Liver (tissue), 9 donors: ENCODE data around the gene OR2L3. TPM values are rescaled to one million over a fixed set of nuclear protein-coding genes. Genes with fewer than 3 reads are reported as not detected.

Experiments used
- DNase-seq: peaks from one replicate; pipeline ENCODE4 v3.0.0-alpha.2; 2017; ENCODE audit warnings: low spot score
- H3K27ac ChIP-seq, 2 donors: one replicate each; pipeline ENCODE4 v1.7.0; 2013; ENCODE audit warnings: inconsistent platforms in 2 of 2, low read length in 2 of 2, control low read depth in 1 of 2, low read depth in 1 of 2, mild to moderate bottlenecking in 1 of 2
- H3K27me3 ChIP-seq, 4 donors: one replicate each; pipeline versions ENCODE4 v1.6.1 to v1.7.0; 2013; ENCODE audit warnings: low read length in 3 of 4, inconsistent platforms in 1 of 4, mild to moderate bottlenecking in 1 of 4, moderate library complexity in 1 of 4; ENCODE audit not compliant: control insufficient read depth in 4 of 4, insufficient read depth in 4 of 4
- H3K36me3 ChIP-seq, 4 donors: one replicate each; pipeline versions ENCODE4 v1.6.1 to v1.7.0; 2013; ENCODE audit warnings: low read length in 3 of 4, mild to moderate bottlenecking in 3 of 4, low read depth in 1 of 4, moderate library complexity in 1 of 4; ENCODE audit not compliant: control insufficient read depth in 4 of 4, insufficient read depth in 3 of 4
- H3K4me1 ChIP-seq, 4 donors: one replicate each; pipeline versions ENCODE4 v1.6.1 to v1.7.0; 2013; ENCODE audit warnings: low read length in 3 of 4, mild to moderate bottlenecking in 3 of 4, moderate library complexity in 1 of 4; ENCODE audit not compliant: control insufficient read depth in 4 of 4, insufficient read depth in 4 of 4
- H3K4me3 ChIP-seq, 3 donors: one replicate each; pipeline versions ENCODE4 v1.6.1 to v1.7.0; 2013; ENCODE audit warnings: low read length in 3 of 3, control low read depth in 1 of 3, low read depth in 1 of 3, mild to moderate bottlenecking in 1 of 3
- H3K9ac ChIP-seq, 2 donors: one replicate each; pipeline ENCODE4 v1.7.0; 2013; ENCODE audit warnings: low read length in 2 of 2, mild to moderate bottlenecking in 2 of 2, moderate library complexity in 2 of 2, control low read depth in 1 of 2, low read depth in 1 of 2
- H3K9me3 ChIP-seq, 4 donors: one replicate each; pipeline versions ENCODE4 v1.6.1 to v1.7.0; 2013; ENCODE audit warnings: low read length in 3 of 4; ENCODE audit not compliant: control insufficient read depth in 4 of 4
- CTCF ChIP-seq: fragments of 150-350 bp; IDR thresholded peaks from 2 replicates; pipeline ENCODE4 v1.5.1; 2017; ENCODE audit warnings: improper control_type of control experiment, low read depth, low read length; ENCODE audit not compliant: missing input control
- EGR1 ChIP-seq, 2 donors: IDR thresholded peaks; 2 replicates each; pipeline ENCODE4 v1.6.1; 2016 to 2018; ENCODE audit warnings: antibody characterized with exemption in 2 of 2, low read depth in 2 of 2
- FOXA2 ChIP-seq: IDR thresholded peaks from 2 replicates; pipeline ENCODE4 v1.6.1; 2016; ENCODE audit warnings: antibody characterized with exemption
- GABPA ChIP-seq, 2 donors: IDR thresholded peaks in 1 of 2; conservative IDR thresholded peaks in 1 of 2; 2 replicates each; pipeline ENCODE4 v1.6.1; 2016; ENCODE audit warnings: antibody characterized with exemption in 2 of 2, mild to moderate bottlenecking in 1 of 2, moderate library complexity in 1 of 2
- HNF4G ChIP-seq: IDR thresholded peaks from 2 replicates; pipeline ENCODE4 v1.6.1; 2016; ENCODE audit warnings: antibody characterized with exemption
- MAX ChIP-seq: IDR thresholded peaks from 2 replicates; pipeline ENCODE4 v1.6.1; 2016; ENCODE audit warnings: antibody characterized with exemption
- NR2F2 ChIP-seq: IDR thresholded peaks from 2 replicates; pipeline ENCODE4 v1.6.1; 2016; ENCODE audit warnings: antibody characterized with exemption
- RAD21 ChIP-seq, 2 donors: IDR thresholded peaks; 2 replicates each; pipeline ENCODE4 v1.6.1; 2016; ENCODE audit warnings: antibody characterized with exemption in 2 of 2, mild to moderate bottlenecking in 2 of 2
- REST ChIP-seq: IDR thresholded peaks from 2 replicates; pipeline ENCODE4 v1.6.1; 2016; ENCODE audit warnings: antibody characterized with exemption, mild to moderate bottlenecking
- ZBTB33 ChIP-seq: IDR thresholded peaks from 2 replicates; pipeline ENCODE4 v1.6.1; 2016; ENCODE audit warnings: antibody characterized with exemption
- WGBS: extraction: QIAGEN DNeasy Blood & Tissue Kit; methylation state at CpG from one replicate; pipeline ENCODE4 v1.1.7; 2013; 5-methylcytosine and 5-hydroxymethylcytosine counted together
- polyA plus RNA-seq, 2 donors: library from polyadenylated mRNA; stranded (reverse) in 1 of 2; unstranded in 1 of 2; fragments of 200-250 nt in 1 of 2; fragments of >200 nt in 1 of 2; fragmentation: Nextera tagmentation in 1 of 2; extraction: Ambion mirVana in 1 of 2; gene quantifications; one replicate each; pipeline versions ENCODE4 v1.2.1 to v1.2.3, GENCODE V29; 2013 to 2015
- total RNA-seq, 2 donors: library from RNA; depleted of rRNA; stranded (reverse); fragments of >200 nt; gene quantifications; one replicate each; pipeline ENCODE4 v1.2.3, GENCODE V29; 2014
- donor health status: healthy.
- donor health status: healthy.
- donor health status: healthy.
- donor health status: healthy.
- donor health status: healthy.

OR2L3 gene
- total and polyA plus RNA-seq, 4 donors = under 0.01 to 0.05 TPM; not detected in 2

GRCh38 chr1:248029770-248030169 is 16.9 kb upstream of the OR2L3 start, which contains the start of gene OR2L2:
Gene OR2L2 (plus strand): TSS chr1:248030070. CDS start chr1:248038268, 8,198 bp downstream.
- no peak within 1 kb of the TSS for H3K27ac ChIP-seq
- TF ChIP-seq CTCF (no peak), ZBTB33 (no peak), FOXA2 (no peak), GABPA (IDR thresholded peaks at IDR 0.05 in 1 of 2, conservative IDR thresholded peaks at IDR 0.05 in 1 of 2) (no peak), RAD21 (IDR thresholded peaks at IDR 0.05) (no peak)
- H3K36me3 ChIP-seq = no peaks in the 10 kb centered on the region
- DNase-seq = no peak
- 17% methylated on average over 2 of the region's 2 CpGs for WGBS
- H3K9ac ChIP-seq = no peak within 1 kb of the TSS
- no peaks in the 10 kb centered on the region for H3K4me1 ChIP-seq
- no peak within 1 kb of the TSS for H3K4me3 ChIP-seq
- no peaks in the 10 kb centered on the region for H3K27me3 ChIP-seq
- peaks cover 0 to 3% (median 2%) of the 10 kb centered on the region in 4 donors for H3K9me3 ChIP-seq

GRCh38 chr1:248045209-248045608 is 1.4 kb upstream of the OR2L3 start:
- no peaks in the 10 kb centered on the region for H3K4me1 ChIP-seq
- H3K4me3 ChIP-seq = no peak overlapping the region
- no peaks in the 10 kb centered on the region for H3K36me3 ChIP-seq
- H3K27ac ChIP-seq = no peak overlapping the region
- H3K9ac ChIP-seq = no peak overlapping the region
- 67% methylated on average over 5 of the region's 5 CpGs for WGBS
- TF ChIP-seq GABPA (IDR thresholded peaks at IDR 0.05 in 1 of 2, conservative IDR thresholded peaks at IDR 0.05 in 1 of 2) = no peak
- no peaks in the 10 kb centered on the region for H3K27me3 ChIP-seq
- DNase-seq = no peak
- no peaks in the 10 kb centered on the region for H3K9me3 ChIP-seq

GRCh38 chr1:248047008-248047407 is 372 bp downstream of the OR2L3 start:
- Histone ChIP-seq H3K27me3 (no peaks in the 10 kb centered on the region), H3K4me1 (no peaks in the 10 kb centered on the region), H3K27ac (no peak overlapping the region), H3K36me3 (no peaks in the 10 kb centered on the region), H3K4me3 (no peak overlapping the region), H3K9ac (no peak overlapping the region), H3K9me3 (no peaks in the 10 kb centered on the region)
- 46% methylated on average over 1 of the region's 1 CpG for WGBS
- no peak for TF ChIP-seq HNF4G
- TF ChIP-seq REST = no peak
- no peak for TF ChIP-seq NR2F2
- no peak for TF ChIP-seq ZBTB33
- TF ChIP-seq MAX = no peak
- no peak for TF ChIP-seq EGR1 (IDR thresholded peaks at IDR 0.05; ENCODE audit: low read depth in 2 of 2)
- TF ChIP-seq RAD21 (IDR thresholded peaks at IDR 0.05) = no peak
- DNase-seq = no peak
